Right lobe of liver (tissue), 6 donors: Measurements from ENCODE around the gene AKTIP. TPM values are rescaled to one million over a fixed set of nuclear protein-coding genes. Genes with fewer than 3 reads are reported as not detected.

Experiments used
- ATAC-seq, 4 donors: fragments of 200-7000 bp; cut with Tn5 transposase; one replicate each; pipeline ENCODE4 v1.9.1; 2020; ENCODE audit warnings: mild to moderate bottlenecking in 4 of 4, moderate library complexity in 4 of 4
- DNase-seq, 3 donors: peaks; one replicate each; pipeline ENCODE4 v3.0.0-alpha.2; 2020
- H3K27ac ChIP-seq, 3 donors: fragments of 200-600 bp; one replicate each; pipeline ENCODE4 v1.8.0; 2022
- H3K27me3 ChIP-seq, 2 donors: fragments of 200-600 bp; one replicate each; pipeline ENCODE4 v1.8.0; 2022
- H3K36me3 ChIP-seq, 4 donors: fragments of 200-600 bp; sonication (generic) in 1 of 4; one replicate each; pipeline versions ENCODE4 v1.5.1 to v1.8.0; 2017 to 2022; ENCODE audit warnings: control low read depth in 1 of 4
- H3K4me1 ChIP-seq, 4 donors: fragments of 200-600 bp; sonication (generic) in 1 of 4; one replicate each; pipeline versions ENCODE4 v1.5.1 to v1.8.0; 2017 to 2022; ENCODE audit warnings: control low read depth in 1 of 4
- H3K4me3 ChIP-seq, 3 donors: fragments of 200-600 bp; one replicate each; pipeline ENCODE4 v1.8.0; 2022
- H3K9me3 ChIP-seq, 4 donors: fragments of 200-600 bp; sonication (generic) in 1 of 4; one replicate each; pipeline versions ENCODE4 v1.5.1 to v1.8.0; 2017 to 2022; ENCODE audit warnings: control low read depth in 1 of 4
- CTCF ChIP-seq, 4 donors: fragments of 200-600 bp in 3 of 4; fragments of 450-650 bp in 1 of 4; IDR thresholded peaks; one replicate each; pipeline versions ENCODE4 v1.5.1 to v1.8.0; 2016 to 2022; ENCODE audit warnings: antibody characterized with exemption in 4 of 4, mild to moderate bottlenecking in 2 of 4
- POLR2A ChIP-seq: fragments of 450-650 bp; IDR thresholded peaks from one replicate; pipeline ENCODE4 v1.6.1; 2017; ENCODE audit warnings: antibody characterized with exemption, mild to moderate bottlenecking
- WGBS: methylation state at CpG from one replicate; pipeline ENCODE4 v1.1.6; 2018; ENCODE audit warnings: low coverage, low lambda C conversion rate; ENCODE audit not compliant: insufficient coverage; ENCODE audit errors: missing lambda C conversion rate; 5-methylcytosine and 5-hydroxymethylcytosine counted together
- intact Hi-C, 2 donors: fragments of 100-400 bp; cut with DNase I; formaldehyde crosslinking; loops; one replicate each; pipeline versions ENCODE4 v1.11.2 to v1.14.1; 2022
- total RNA-seq, 6 experiments: library from RNA; depleted of rRNA in 2 of 6; stranded (reverse); fragments of >200 nt in 2 of 6; fragmentation: NEBNext Ultra II Directional in 3 of 6; extraction: Animal tissue kit (Norgen Biotek cat#: 25700) in 3 of 6; gene quantifications; one replicate each; pipeline versions ENCODE4 v1.1.0 to v1.2.4, GENCODE V29; 2016 to 2023
- donor health status: DM: no; HTN: yes; CAD: no.
- donor health status: DM: no; HTN: no; CAD: no.
- donor health status: DM: no; HTN: no; CAD: no.
- donor health status: DM: no; HTN: yes; CAD: no.
- donor health status: DM: no; HTN: yes; CAD: no.

The AKTIP gene
- total RNA-seq, 6 experiments from 2014 or later = 23.3 to 42.4 (median 26.5) TPM

- no peak for ATAC-seq
- WGBS = 93% methylated on average over 3 of the region's 3 CpGs
Observed at GRCh38 chr16:53506254-53506653, 3.2 kb upstream of the AKTIP start.

GRCh38 chr16:53504665-53505064, 1.7 kb upstream of the AKTIP start:
- peaks cover 0 to 30% (median 17%) of the 10 kb centered on the region in 4 donors for H3K4me1 ChIP-seq
- H3K27ac ChIP-seq = peak overlapping the region; percentile 88 to 91 (median 91)
- WGBS = 70% methylated on average over 7 of the region's 7 CpGs
- DNase-seq = no peak
- H3K4me3 ChIP-seq = peak overlapping the region in 1 of 3 donors; percentile 58
- no peak for ATAC-seq
- H3K9me3 ChIP-seq = no peaks in the 10 kb centered on the region
- H3K36me3 ChIP-seq = no peaks in the 10 kb centered on the region
- TF ChIP-seq POLR2A (no peak), CTCF (IDR thresholded peaks at IDR 0.05) (no peak)
- intact Hi-C loops = loop anchor here in 1 of 2 donors (10.0 kb wide), 1 partner anchor 70 kb away; the partner anchor contains the start of gene RBL2
- no peaks in the 10 kb centered on the region for H3K27me3 ChIP-seq

More at GRCh38 chr16:53506254-53506653, 3.2 kb upstream of the AKTIP start:
- no peak overlapping the region for H3K27ac ChIP-seq
- intact Hi-C loops = loop anchor here in 1 of 2 donors (10.0 kb wide), 1 partner anchor 71 kb away; the partner anchor contains the start of gene RBL2
- H3K9me3 ChIP-seq = no peaks in the 10 kb centered on the region
- no peak overlapping the region for H3K4me3 ChIP-seq
- H3K36me3 ChIP-seq = no peaks in the 10 kb centered on the region
- TF ChIP-seq POLR2A (no peak), CTCF (IDR thresholded peaks at IDR 0.05) (no peak)
- DNase-seq = no peak
- no peaks in the 10 kb centered on the region for H3K27me3 ChIP-seq
- H3K4me1 ChIP-seq = peaks cover 0 to 42% (median 19%) of the 10 kb centered on the region in 4 donors

GRCh38 chr16:53503991-53504663, 1.1 kb upstream of the AKTIP start:
- TF ChIP-seq POLR2A (peak; percentile 19), CTCF (IDR thresholded peaks at IDR 0.05) (no peak)
- Histone ChIP-seq H3K27ac (peak overlapping the region; percentile 88 to 91 (median 91)), H3K27me3 (no peaks in the 10 kb centered on the region), H3K4me1 (peaks cover 0 to 25% (median 14%) of the 10 kb centered on the region in 4 donors), H3K36me3 (peaks cover 0 to 4% (median 0%) of the 10 kb centered on the region in 4 donors), H3K4me3 (peak overlapping the region; percentile 38 to 62 (median 58)), H3K9me3 (no peaks in the 10 kb centered on the region)
- intact Hi-C loops = loop anchor here in 1 of 2 donors (10.0 kb wide), 1 partner anchor 69 kb away; the partner anchor contains the start of gene RBL2
- WGBS = 0% methylated on average over 15 of the region's 15 CpGs
- DNase-seq (peak; percentile 51 to 71 (median 70)), ATAC-seq (peak; percentile 2 to 18 (median 6))

GRCh38 chr16:53503270-53503923, 388 bp upstream of the AKTIP start:
- DNase-seq = peak; percentile 100
- Histone ChIP-seq H3K27ac (peak overlapping the region; percentile 88 to 91 (median 91)), H3K9me3 (no peaks in the 10 kb centered on the region), H3K27me3 (no peaks in the 10 kb centered on the region), H3K4me3 (peak overlapping the region; percentile 86 to 89 (median 89)), H3K4me1 (peaks cover 0 to 25% (median 13%) of the 10 kb centered on the region in 4 donors), H3K36me3 (peaks cover 0 to 6% (median 0%) of the 10 kb centered on the region in 4 donors)
- WGBS = 0% methylated on average over 1 of the region's 46 CpGs
- no peak for TF ChIP-seq CTCF (IDR thresholded peaks at IDR 0.05)
- TF ChIP-seq POLR2A = peak; percentile 86
- peak; percentile 85 to 94 (median 89) for ATAC-seq
- intact Hi-C loops = loop anchor here in 1 of 2 donors (10.0 kb wide), 1 partner anchor 69 kb away; the partner anchor contains the start of gene RBL2
